Gastroesophageal sphincter (tissue), 3 donors: ENCODE measurements around the gene IPO9.
A peak's percentile ranks its signal among the peaks of the same experiment; 100 is the strongest.

Source experiments
- POLR2AphosphoS5 ChIP-seq: sonication (generic); formaldehyde crosslinking; IDR thresholded peaks from one replicate; pipeline ENCODE4 v1.6.1; 2017; ENCODE audit warnings: antibody characterized with exemption
- TF ChIP-seq, protein P1 (sequence below), 4 experiments: fragments of 200-600 bp in 2 of 4; fragments of 450-650 bp in 2 of 4; sonication (generic) in 1 of 4; IDR thresholded peaks; one replicate each; pipeline ENCODE4 v1.5.1; 2017 to 2019; ENCODE audit warnings: antibody characterized with exemption in 4 of 4, mild to moderate bottlenecking in 2 of 4, moderate library complexity in 2 of 4

DNA sequence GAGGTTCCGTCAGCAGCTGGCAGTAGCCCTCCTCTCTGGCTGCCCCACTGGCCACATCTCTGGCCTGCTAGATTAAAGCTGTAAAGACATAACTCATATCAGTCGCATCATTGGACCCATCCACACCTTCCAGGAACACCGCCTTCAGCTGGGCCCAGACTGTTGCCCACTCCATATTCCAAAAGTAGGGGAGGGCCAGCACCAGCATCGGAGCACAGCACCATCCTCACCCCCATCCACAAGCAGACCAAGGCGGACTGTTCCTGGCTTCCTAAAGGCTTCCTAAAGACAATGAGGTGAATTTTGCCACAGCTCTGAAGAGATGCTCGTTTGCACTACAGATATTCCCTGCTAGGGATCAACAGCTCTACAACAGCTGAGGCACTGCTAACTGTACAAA, 63.3 kb downstream of the IPO9 start:
- TF ChIP-seq, protein P1, sequence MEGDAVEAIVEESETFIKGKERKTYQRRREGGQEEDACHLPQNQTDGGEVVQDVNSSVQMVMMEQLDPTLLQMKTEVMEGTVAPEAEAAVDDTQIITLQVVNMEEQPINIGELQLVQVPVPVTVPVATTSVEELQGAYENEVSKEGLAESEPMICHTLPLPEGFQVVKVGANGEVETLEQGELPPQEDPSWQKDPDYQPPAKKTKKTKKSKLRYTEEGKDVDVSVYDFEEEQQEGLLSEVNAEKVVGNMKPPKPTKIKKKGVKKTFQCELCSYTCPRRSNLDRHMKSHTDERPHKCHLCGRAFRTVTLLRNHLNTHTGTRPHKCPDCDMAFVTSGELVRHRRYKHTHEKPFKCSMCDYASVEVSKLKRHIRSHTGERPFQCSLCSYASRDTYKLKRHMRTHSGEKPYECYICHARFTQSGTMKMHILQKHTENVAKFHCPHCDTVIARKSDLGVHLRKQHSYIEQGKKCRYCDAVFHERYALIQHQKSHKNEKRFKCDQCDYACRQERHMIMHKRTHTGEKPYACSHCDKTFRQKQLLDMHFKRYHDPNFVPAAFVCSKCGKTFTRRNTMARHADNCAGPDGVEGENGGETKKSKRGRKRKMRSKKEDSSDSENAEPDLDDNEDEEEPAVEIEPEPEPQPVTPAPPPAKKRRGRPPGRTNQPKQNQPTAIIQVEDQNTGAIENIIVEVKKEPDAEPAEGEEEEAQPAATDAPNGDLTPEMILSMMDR (IDR thresholded peaks at IDR 0.05): no peak
- peak; percentile 52 for TF ChIP-seq POLR2AphosphoS5
